Epithelial cell of esophagus (primary cell): ENCODE results near the gene CILP2.

Source experiments
- DNase-seq: peaks from one replicate; pipeline ENCODE4 v3.0.0; 2010; ENCODE audit warnings: low read depth
- H3K4me3 ChIP-seq: 2 replicates; pipeline ENCODE4 v1.5.1; 2011; ENCODE audit warnings: mild to moderate bottlenecking, low read length, control low read depth
- TF ChIP-seq, protein P1 (sequence below): IDR thresholded peaks from 2 replicates; pipeline ENCODE4 v1.5.1; 2011; ENCODE audit warnings: low read depth, mild to moderate bottlenecking, low read length, control low read depth, inconsistent platforms; ENCODE audit not compliant: insufficient read depth; ENCODE audit errors: missing control alignments

Gene CILP2

DNA sequence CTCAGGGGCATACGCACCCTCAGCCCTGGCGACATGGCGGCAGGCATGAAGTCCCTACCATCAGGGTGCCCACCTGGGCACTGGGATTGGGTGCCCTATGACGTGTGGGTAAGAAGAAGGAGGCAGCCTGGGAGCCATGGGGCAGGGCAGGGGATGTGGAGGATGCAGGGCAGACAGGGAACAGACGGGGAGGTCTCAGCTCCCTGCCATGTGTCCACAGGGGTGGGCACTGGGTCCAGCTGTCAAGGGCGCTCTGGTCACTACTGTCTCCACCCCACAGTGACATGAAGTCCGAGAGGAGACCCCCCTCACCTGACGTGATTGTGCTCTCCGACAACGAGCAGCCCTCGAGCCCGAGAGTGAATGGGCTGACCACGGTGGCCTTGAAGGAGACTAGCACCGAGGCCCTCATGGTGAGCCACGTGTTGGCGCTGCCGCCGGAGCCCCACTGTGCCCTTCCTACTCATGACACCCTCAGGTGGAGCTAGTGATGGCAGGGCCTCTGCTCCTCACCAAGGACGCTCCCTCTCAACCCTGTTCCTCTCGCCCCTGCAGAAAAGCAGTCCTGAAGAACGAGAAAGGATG is 45.9 kb upstream of the CILP2 start:
- no peak for DNase-seq
- no peak overlapping the region for H3K4me3 ChIP-seq
- TF ChIP-seq, protein P1, sequence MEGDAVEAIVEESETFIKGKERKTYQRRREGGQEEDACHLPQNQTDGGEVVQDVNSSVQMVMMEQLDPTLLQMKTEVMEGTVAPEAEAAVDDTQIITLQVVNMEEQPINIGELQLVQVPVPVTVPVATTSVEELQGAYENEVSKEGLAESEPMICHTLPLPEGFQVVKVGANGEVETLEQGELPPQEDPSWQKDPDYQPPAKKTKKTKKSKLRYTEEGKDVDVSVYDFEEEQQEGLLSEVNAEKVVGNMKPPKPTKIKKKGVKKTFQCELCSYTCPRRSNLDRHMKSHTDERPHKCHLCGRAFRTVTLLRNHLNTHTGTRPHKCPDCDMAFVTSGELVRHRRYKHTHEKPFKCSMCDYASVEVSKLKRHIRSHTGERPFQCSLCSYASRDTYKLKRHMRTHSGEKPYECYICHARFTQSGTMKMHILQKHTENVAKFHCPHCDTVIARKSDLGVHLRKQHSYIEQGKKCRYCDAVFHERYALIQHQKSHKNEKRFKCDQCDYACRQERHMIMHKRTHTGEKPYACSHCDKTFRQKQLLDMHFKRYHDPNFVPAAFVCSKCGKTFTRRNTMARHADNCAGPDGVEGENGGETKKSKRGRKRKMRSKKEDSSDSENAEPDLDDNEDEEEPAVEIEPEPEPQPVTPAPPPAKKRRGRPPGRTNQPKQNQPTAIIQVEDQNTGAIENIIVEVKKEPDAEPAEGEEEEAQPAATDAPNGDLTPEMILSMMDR, result no peak

DNA sequence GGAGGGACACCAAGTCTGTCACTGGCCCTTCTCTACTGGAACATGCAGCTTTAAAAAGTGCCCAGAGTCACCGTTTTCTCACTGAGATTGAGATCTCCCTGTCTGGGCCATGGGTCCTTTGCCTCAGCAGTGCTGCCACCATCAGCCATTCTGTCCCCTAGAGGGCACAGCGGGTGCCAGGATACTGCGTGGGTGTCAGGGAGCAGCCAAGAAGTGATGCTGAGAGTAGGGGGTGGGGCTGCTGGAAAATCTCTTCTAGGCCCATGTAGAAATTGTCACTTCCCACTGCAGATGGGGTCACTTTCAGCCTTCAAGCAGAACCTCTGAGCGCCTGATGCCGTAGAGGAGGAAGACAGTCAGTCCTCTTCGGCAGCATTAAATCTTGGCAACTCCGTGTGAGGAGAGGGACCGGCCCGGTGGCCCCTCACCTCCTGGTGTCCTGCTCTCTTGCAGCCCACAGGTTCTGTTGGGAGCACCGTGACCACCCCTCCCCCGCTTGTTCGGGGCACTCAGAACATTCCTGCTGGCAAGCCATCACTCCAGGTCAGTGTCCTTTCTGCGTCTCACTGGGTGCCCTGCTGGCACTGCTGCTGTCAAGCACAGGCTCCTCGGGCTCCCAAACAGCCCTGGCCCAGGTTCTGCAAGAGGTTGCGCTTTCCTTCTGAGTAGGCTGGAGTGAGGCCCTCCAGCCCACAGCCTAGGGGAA is 44.1 kb upstream of the CILP2 start:
- no peak overlapping the region for H3K4me3 ChIP-seq
- DNase-seq, result no peak
- TF ChIP-seq, protein P1, result peak; percentile 9

DNA sequence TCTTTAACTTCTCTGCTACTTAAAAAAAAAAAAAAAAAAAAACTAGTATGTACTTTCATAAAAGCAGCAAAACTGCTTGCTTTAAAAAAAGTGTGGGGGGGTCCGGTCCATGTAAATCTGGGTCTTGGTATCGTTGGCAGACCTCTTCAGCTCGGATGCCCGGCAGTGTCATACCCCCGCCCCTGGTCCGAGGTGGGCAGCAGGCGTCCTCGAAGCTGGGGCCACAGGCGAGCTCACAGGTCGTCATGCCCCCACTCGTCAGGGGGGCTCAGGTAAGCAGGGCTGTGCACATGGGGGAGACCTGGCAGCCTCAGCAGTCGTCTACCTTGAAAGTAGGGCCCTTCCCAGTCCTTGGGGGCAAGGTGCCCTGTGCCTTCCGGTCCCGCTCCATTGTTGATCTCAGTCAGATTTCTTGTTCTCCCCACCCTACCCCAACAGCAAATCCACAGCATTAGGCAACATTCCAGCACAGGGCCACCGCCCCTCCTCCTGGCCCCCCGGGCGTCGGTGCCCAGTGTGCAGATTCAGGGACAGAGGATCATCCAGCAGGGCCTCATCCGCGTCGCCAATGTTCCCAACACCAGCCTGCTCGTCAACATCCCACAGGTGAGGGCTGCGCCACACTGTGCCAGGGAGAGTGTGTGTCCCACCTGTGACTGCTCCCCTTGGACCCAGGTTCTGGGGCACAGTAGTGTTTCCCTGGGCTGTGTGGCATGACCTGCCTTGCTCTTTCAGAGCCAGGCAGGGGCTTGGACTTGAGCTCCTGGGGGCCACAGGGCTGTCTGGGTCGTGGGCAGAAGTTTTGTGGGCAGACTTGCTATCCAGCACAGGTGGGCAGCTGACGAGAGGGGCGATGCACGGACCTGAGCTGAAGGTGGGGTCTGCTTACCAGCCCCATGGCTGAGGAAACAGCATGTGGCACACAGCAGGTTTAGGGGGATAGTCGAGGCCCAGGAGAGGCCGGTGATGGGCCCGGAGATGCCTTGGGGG is 42.2 kb upstream of the CILP2 start:
- no peak for DNase-seq
- no peak overlapping the region for H3K4me3 ChIP-seq
- TF ChIP-seq, protein P1, result no peak

DNA sequence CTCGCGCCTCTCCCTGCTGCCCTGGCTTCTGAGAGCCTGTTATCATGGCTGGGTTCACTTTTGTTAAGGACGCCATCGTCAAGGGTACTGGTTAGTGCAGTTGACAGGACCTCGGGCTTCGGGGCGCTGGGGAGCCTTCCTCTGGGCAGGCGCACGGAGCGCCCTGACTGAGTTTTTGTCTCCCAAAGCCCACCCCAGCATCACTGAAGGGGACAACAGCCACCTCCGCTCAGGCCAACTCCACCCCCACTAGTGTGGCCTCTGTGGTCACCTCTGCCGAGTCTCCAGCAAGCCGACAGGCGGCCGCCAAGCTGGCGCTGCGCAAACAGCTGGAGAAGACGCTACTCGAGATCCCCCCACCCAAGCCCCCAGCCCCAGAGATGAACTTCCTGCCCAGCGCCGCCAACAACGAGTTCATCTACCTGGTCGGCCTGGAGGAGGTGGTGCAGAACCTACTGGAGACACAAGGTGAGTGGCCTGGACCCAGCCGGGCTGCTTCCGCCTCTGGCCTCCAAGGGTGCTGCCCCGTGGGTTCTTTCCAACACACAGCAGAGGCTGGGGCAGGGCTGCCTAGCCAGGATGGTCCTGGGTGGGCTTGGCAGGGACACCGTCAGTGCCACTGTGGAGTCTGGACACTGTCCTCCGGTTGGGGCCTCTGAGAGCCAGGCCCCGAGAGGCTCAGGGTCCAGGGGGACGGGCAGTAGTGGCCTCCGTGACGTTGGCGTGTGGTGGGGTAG is 39.6 kb upstream of the CILP2 start:
- H3K4me3 ChIP-seq, result no peak overlapping the region
- TF ChIP-seq, protein P1, result no peak
- no peak for DNase-seq

DNA sequence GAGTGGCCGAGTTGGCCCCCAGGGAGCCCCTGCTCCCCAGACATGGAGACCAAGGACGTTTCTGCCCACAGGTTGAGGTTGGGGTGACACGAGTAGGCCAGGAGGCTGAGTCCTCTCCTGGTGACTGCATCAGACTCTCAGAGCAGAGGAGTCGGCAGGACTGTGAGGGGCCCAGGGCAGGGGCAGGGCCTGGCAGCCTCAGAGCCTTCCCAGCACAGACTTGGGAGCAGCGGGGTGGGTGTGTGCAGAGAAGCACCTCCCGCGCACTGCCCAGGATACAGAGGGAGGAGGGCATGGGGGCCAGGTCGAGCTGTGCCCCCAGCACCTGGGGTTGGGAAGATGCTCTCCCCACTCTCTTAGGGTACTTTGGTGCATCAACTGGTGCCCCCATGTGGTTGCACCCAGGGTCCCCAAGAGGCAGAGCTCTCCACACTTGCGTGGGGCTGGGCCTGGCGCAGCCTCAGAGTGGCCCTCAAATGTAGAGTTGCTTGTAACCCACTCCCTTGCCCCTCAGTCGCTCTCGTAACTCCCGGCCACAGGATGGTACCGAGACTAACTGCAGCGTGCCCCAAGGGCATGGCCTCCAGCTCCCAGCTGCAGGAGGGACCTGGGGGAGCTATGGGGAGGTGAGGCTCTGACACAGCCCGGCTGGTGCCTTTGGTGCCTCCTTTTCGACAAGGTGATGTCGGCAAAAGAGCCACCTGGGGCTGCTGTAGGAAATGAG is 38.6 kb upstream of the CILP2 start:
- DNase-seq, result no peak
- TF ChIP-seq, protein P1, result no peak
- H3K4me3 ChIP-seq, result no peak overlapping the region
